MM.1S (cell line): ENCODE measurements around the gene CDRT4.

Experiments
- DNase-seq: peaks from one replicate; pipeline ENCODE4 v3.0.0-alpha.2; 2015
- H2AFZ ChIP-seq: fragments of 300-600 bp; sonication (generic); 2 replicates; pipeline ENCODE4 v1.6.0; 2016; ENCODE audit warnings: antibody characterized with exemption, low read length
- H3F3A ChIP-seq: fragments of 300-600 bp; sonication (generic); 2 replicates; pipeline ENCODE4 v1.6.1; 2016; ENCODE audit warnings: mild to moderate bottlenecking, antibody characterized with exemption, low read length, moderate library complexity, mixed read lengths; ENCODE audit not compliant: insufficient read depth
- H3K27ac ChIP-seq: fragments of 300-600 bp; sonication (generic); 2 replicates; pipeline ENCODE4 v1.5.1; 2016; ENCODE audit warnings: mild to moderate bottlenecking, low read length
- H3K27me3 ChIP-seq: fragments of 300-600 bp; sonication (generic); replicated peaks from 2 replicates; pipeline ENCODE4 v1.6.0; 2016; ENCODE audit warnings: low read length; ENCODE audit not compliant: insufficient read depth
- H3K36me3 ChIP-seq: fragments of 300-600 bp; sonication (generic); replicated peaks from 2 replicates; pipeline ENCODE4 v1.6.1; 2016; ENCODE audit warnings: mild to moderate bottlenecking, low read length, mixed read lengths; ENCODE audit not compliant: insufficient read depth
- H3K4me1 ChIP-seq: fragments of 300-600 bp; sonication (generic); 2 replicates; pipeline ENCODE4 v1.6.1; 2016; ENCODE audit warnings: low read length, mixed read lengths
- H3K4me2 ChIP-seq: fragments of 300-600 bp; sonication (generic); 2 replicates; pipeline ENCODE4 v1.6.0; 2016; ENCODE audit warnings: low read depth, low read length
- H3K4me3 ChIP-seq: fragments of 300-600 bp; sonication (generic); 2 replicates; pipeline ENCODE4 v1.5.1; 2016; ENCODE audit warnings: low read length, mixed read lengths
- H3K79me2 ChIP-seq: fragments of 300-600 bp; sonication (generic); 2 replicates; pipeline ENCODE4 v1.6.1; 2016; ENCODE audit warnings: mixed run types, low read length, mixed read lengths
- H3K9ac ChIP-seq: fragments of 300-600 bp; sonication (generic); 2 replicates; pipeline ENCODE4 v1.6.1; 2016; ENCODE audit warnings: low read length, mixed read lengths
- H3K9me2 ChIP-seq: fragments of 300-600 bp; sonication (generic); replicated peaks from 2 replicates; pipeline ENCODE4 v1.6.1; 2016; ENCODE audit warnings: mild to moderate bottlenecking, low read length, mixed read lengths; ENCODE audit not compliant: insufficient read depth
- H3K9me3 ChIP-seq: fragments of 300-600 bp; sonication (generic); replicated peaks from 2 replicates; pipeline ENCODE4 v1.6.1; 2016; ENCODE audit warnings: mild to moderate bottlenecking, low read length, mixed read lengths; ENCODE audit not compliant: insufficient read depth
- H4K20me1 ChIP-seq: fragments of 300-600 bp; sonication (generic); 2 replicates; pipeline ENCODE4 v1.6.1; 2016; ENCODE audit warnings: mild to moderate bottlenecking, low read length, moderate library complexity, mixed read lengths; ENCODE audit not compliant: insufficient read depth
- CTCF ChIP-seq: fragments of 300-600 bp; sonication (generic); IDR thresholded peaks from 2 replicates; pipeline ENCODE4 v1.5.1; 2016; ENCODE audit warnings: antibody characterized with exemption, low read length, mixed read lengths
- EZH2 ChIP-seq: fragments of 300-600 bp; sonication (generic); optimal IDR thresholded peaks from 2 replicates; pipeline ENCODE3; 2017; ENCODE audit warnings: low read depth, mild to moderate bottlenecking, antibody characterized with exemption, low read length, mixed read lengths
- EZH2phosphoT487 ChIP-seq: fragments of 300-600 bp; sonication (generic); IDR thresholded peaks from 2 replicates; pipeline ENCODE4 v1.6.1; 2018; ENCODE audit warnings: antibody characterized with exemption, low read length

CDRT4 gene

GRCh38 chr17:15510361-15510760 lies 42.9 kb upstream of the CDRT4 start:
- no peak for TF ChIP-seq CTCF
- no peak for TF ChIP-seq EZH2phosphoT487
- TF ChIP-seq EZH2 = no peak
- Histone ChIP-seq H3K4me2 (no peak overlapping the region), H3K4me1 (no peaks in the 10 kb centered on the region)

GRCh38 chr17:15509095-15509494 lies 41.7 kb upstream of the CDRT4 start:
- Histone ChIP-seq H2AFZ (no peak overlapping the region), H4K20me1 (no peaks in the 10 kb centered on the region), H3K9ac (no peak overlapping the region), H3K27me3 (no peaks in the 10 kb centered on the region), H3K27ac (no peak overlapping the region), H3K9me2 (no peaks in the 10 kb centered on the region), H3K4me2 (no peak overlapping the region), H3K36me3 (no peaks in the 10 kb centered on the region), H3F3A (no peaks in the 10 kb centered on the region), H3K9me3 (no peaks in the 10 kb centered on the region), H3K79me2 (no peaks in the 10 kb centered on the region), H3K4me3 (no peak overlapping the region), H3K4me1 (no peaks in the 10 kb centered on the region)
- DNase-seq = no peak
- no peak for TF ChIP-seq CTCF

More at GRCh38 chr17:15510361-15510760, 42.9 kb upstream of the CDRT4 start:
- no peaks in the 10 kb centered on the region for H3F3A ChIP-seq
- DNase-seq = no peak
- H2AFZ ChIP-seq = no peak overlapping the region
- H3K4me3 ChIP-seq = no peak overlapping the region
- H3K27ac ChIP-seq = no peak overlapping the region
- no peaks in the 10 kb centered on the region for H3K27me3 ChIP-seq
- no peaks in the 10 kb centered on the region for H3K9me2 ChIP-seq
- H3K79me2 ChIP-seq = no peaks in the 10 kb centered on the region
- H3K9ac ChIP-seq = no peak overlapping the region
- H3K36me3 ChIP-seq = no peaks in the 10 kb centered on the region
- H4K20me1 ChIP-seq = no peaks in the 10 kb centered on the region
- H3K9me3 ChIP-seq = no peaks in the 10 kb centered on the region

GRCh38 chr17:15508466-15508865 lies 41.0 kb upstream of the CDRT4 start:
- H3K27me3 ChIP-seq = no peaks in the 10 kb centered on the region
- no peaks in the 10 kb centered on the region for H3F3A ChIP-seq
- H3K27ac ChIP-seq = no peak overlapping the region
- H3K79me2 ChIP-seq = no peaks in the 10 kb centered on the region
- no peak overlapping the region for H3K4me3 ChIP-seq
- H3K4me1 ChIP-seq = no peaks in the 10 kb centered on the region
- H3K36me3 ChIP-seq = no peaks in the 10 kb centered on the region
- H3K9me3 ChIP-seq = no peaks in the 10 kb centered on the region
- no peak for DNase-seq
- no peak overlapping the region for H2AFZ ChIP-seq
- no peak overlapping the region for H3K9ac ChIP-seq
- H4K20me1 ChIP-seq = no peaks in the 10 kb centered on the region
- no peak for TF ChIP-seq EZH2phosphoT487
- TF ChIP-seq EZH2 = no peak
- no peak for TF ChIP-seq CTCF
- no peak overlapping the region for H3K4me2 ChIP-seq
- no peaks in the 10 kb centered on the region for H3K9me2 ChIP-seq

- TF ChIP-seq CTCF (no peak), EZH2 (no peak), EZH2phosphoT487 (no peak)
- no peaks in the 10 kb centered on the region for H3K79me2 ChIP-seq
Measured at GRCh38 chr17:15507896-15508295, 40.5 kb upstream of the CDRT4 start.

More at GRCh38 chr17:15507896-15508295, 40.5 kb upstream of the CDRT4 start:
- Histone ChIP-seq H3K27ac (no peak overlapping the region), H4K20me1 (no peaks in the 10 kb centered on the region), H3K9me2 (no peaks in the 10 kb centered on the region), H3K9me3 (no peaks in the 10 kb centered on the region), H3K4me2 (no peak overlapping the region), H3K27me3 (no peaks in the 10 kb centered on the region), H3K4me3 (no peak overlapping the region), H2AFZ (no peak overlapping the region), H3K4me1 (no peaks in the 10 kb centered on the region), H3K9ac (no peak overlapping the region), H3F3A (no peaks in the 10 kb centered on the region), H3K36me3 (no peaks in the 10 kb centered on the region)
- DNase-seq = no peak
